HG02763 (cell line): ENCODE measurements around the gene SHE.

Experiments used
- ATAC-seq: cut with Tn5 transposase; IDR thresholded peaks from one replicate; pipeline ENCODE4 v1.9.1; 2021; ENCODE audit warnings: mild to moderate bottlenecking, moderate library complexity; ENCODE audit not compliant: unreplicated experiment

The SHE gene

GRCh38 chr1:154453161-154453560, 49.1 kb downstream of the SHE start:
- ATAC-seq = no peak

GRCh38 chr1:154448331-154448811, 53.8 kb downstream of the SHE start:
- ATAC-seq = no peak

GRCh38 chr1:154446789-154447188, 55.4 kb downstream of the SHE start:
- no peak for ATAC-seq

- no peak for ATAC-seq
Observed at GRCh38 chr1:154446292-154446691, 55.9 kb downstream of the SHE start.

GRCh38 chr1:154445040-154445472, 57.2 kb downstream of the SHE start:
- ATAC-seq = peak; percentile 68

- no peak for ATAC-seq
Observed at GRCh38 chr1:154443274-154444013, 58.8 kb downstream of the SHE start.

GRCh38 chr1:154442006-154442740, 60.0 kb downstream of the SHE start:
- no peak for ATAC-seq

GRCh38 chr1:154441241-154441888, 60.8 kb downstream of the SHE start:
- ATAC-seq = no peak

- no peak for ATAC-seq
Observed at GRCh38 chr1:154440036-154440804, 62.0 kb downstream of the SHE start.

GRCh38 chr1:154436433-154436832, 65.8 kb downstream of the SHE start:
- ATAC-seq = no peak

GRCh38 chr1:154435599-154436200, 66.5 kb downstream of the SHE start:
- ATAC-seq = no peak

- no peak for ATAC-seq
Observed at GRCh38 chr1:154434346-154435085, 67.7 kb downstream of the SHE start.

GRCh38 chr1:154433161-154433764, 68.9 kb downstream of the SHE start:
- ATAC-seq = no peak

- ATAC-seq = no peak
Observed at GRCh38 chr1:154431586-154432373, 70.4 kb downstream of the SHE start.

- no peak for ATAC-seq
Observed at GRCh38 chr1:154430903-154431302, 71.3 kb downstream of the SHE start.

GRCh38 chr1:154429841-154430611, 72.2 kb downstream of the SHE start:
- no peak for ATAC-seq
